Measurements from ENCODE around the gene SLC2A13.
"Not testable (repeated sequence)": the region's sequence is repeated elsewhere in the genome, so short reads cannot be mapped to it uniquely, and the experiment has no call there.

The SLC2A13 gene

DNA sequence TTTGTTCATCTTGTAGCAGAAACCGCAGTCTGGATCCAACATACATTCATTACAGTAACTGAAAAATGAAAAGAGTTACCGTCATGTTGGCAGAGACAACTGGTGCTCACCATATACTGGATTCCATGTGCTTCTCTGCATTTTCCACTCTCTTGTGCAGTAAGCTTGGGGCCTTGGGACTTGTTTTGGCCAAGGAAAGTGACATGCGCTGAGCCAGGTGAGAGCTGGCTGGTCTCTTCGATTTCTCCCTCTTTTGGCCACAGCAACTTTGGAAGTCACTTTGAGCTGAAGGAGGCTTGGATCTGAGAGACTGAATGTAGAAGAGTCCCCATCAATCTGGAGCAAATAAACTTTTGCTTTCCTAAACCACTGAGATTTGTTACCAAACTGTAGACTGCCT, 275.7 kb downstream of the SLC2A13 start:
- Histone ChIP-seq H3K9ac (ENCODE audit: insufficient read length) (no peak overlapping the region), H3K36me3 (ENCODE audit: insufficient read depth, low read length) (no peaks in the 10 kb centered on the region; the same call in 1 of the 2 replicates), H3K4me3 (no peak overlapping the region), H3K9me3 (ENCODE audit: low read depth, low read length) (no peaks in the 10 kb centered on the region; the same call in 1 of the 2 replicates), H3K27ac (no peak overlapping the region)
- no peak for DNase-seq (ENCODE audit: low read depth, low spot score)
- no peak for TF ChIP-seq FOXP2 (optimal IDR thresholded peaks at IDR 0.05; ENCODE audit: control extremely low read depth, extremely low read length, insufficient read depth)
- no peak for TF ChIP-seq EZH2 (IDR thresholded peaks at IDR 0.05)
- no peak for TF ChIP-seq POLR2AphosphoS5 (IDR thresholded peaks at IDR 0.05; ENCODE audit: borderline replicate concordance, low read depth, low read length)

DNA sequence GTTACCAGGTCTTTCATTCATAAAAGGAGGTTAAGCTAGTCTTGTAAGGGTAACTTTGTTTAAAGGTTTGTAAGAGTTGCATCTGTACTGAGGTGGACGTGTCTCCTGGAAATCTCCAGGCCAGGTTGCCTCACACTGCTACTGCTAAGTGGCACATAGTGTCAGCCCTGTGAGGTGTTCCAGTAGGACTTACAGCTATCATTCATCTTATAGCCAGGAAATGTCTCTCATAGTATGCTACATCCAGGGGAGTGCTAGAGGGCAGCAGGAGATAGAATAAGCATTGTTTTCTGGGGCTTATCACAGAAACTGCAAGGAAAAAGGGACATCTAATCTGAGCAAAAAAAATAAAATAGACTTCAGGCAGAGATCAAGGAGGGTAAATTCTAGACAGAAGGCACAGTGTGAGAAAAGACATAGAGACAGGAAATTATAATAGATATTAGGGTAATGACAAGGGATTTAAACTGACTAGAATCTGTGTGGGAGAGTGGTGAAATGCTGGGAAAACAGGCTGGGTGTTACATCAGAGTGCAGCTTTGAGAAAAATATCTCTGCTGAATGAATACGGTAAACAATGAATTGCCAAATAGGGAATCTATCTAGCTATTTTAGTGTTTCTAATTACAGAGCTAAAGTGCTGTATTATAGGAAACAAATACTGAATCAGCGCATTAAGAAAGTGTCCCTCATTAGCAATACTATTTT, 281.2 kb downstream of the SLC2A13 start:
- H3K36me3 ChIP-seq (ENCODE audit: insufficient read depth, low read length): no peaks in the 10 kb centered on the region; the same call in 1 of the 2 replicates
- no peak for TF ChIP-seq EZH2 (IDR thresholded peaks at IDR 0.05)
- TF ChIP-seq POLR2AphosphoS5 (IDR thresholded peaks at IDR 0.05; ENCODE audit: borderline replicate concordance, low read depth, low read length): no peak
- no peak for TF ChIP-seq FOXP2 (optimal IDR thresholded peaks at IDR 0.05; ENCODE audit: control extremely low read depth, extremely low read length, insufficient read depth)
- peak overlapping the region; percentile 43 for H3K27ac ChIP-seq
- DNase-seq (ENCODE audit: low read depth, low spot score): no peak
- no peak overlapping the region for H3K4me3 ChIP-seq
- H3K9me3 ChIP-seq (ENCODE audit: low read depth, low read length): no peaks in the 10 kb centered on the region; the same call in 1 of the 2 replicates
- H3K9ac ChIP-seq (ENCODE audit: insufficient read length): no peak overlapping the region

DNA sequence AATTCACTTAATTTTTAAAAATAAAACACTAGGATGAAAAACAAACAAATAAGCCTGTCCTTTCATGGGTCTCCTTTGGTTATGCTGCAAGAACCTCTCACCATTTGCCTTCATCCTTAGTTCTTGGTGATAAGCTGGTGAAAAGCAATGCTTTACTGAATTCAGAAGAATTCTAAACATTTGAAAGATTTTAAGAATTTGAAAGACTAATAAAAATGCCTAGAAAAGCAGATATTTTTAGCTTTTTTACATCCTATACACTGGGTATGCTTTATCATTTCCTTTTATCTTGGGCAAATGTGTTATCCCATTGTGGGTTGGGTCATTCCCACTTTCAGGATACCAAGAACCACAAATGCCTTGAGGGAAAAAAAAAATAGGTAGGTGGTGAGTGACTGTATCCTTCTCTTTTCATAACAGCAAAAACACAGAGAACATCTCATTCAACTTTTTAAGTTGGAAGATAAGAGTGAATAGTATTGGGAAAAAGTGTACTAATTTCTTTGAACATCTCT, 289.2 kb downstream of the SLC2A13 start:
- no peaks in the 10 kb centered on the region for H3K36me3 ChIP-seq (ENCODE audit: insufficient read depth, low read length)
- TF ChIP-seq POLR2AphosphoS5 (IDR thresholded peaks at IDR 0.05; ENCODE audit: borderline replicate concordance, low read depth, low read length) (no peak), EZH2 (IDR thresholded peaks at IDR 0.05) (no peak), FOXP2 (optimal IDR thresholded peaks at IDR 0.05; ENCODE audit: control extremely low read depth, extremely low read length, insufficient read depth) (no peak)

DNA sequence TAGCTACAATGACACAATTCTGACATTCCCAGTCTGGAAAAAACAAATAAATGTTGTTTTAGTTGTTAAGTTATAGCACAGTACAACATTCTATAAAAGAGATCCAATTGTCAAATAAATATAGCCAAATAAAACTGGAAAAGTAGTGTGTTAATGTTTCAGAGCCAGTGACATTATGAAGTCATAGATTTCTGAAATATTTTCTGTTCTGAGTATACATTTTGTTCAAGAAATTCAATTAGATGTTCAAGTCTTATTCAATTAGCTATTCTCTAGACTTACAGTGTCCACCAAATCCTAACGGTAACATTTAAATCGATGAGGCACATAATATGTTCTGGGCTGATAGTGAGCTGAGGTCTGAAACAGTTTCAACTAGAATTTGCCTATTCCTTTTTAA, 290.1 kb downstream of the SLC2A13 start:
- DNase-seq (ENCODE audit: low read depth, low spot score): no peak
- Histone ChIP-seq H3K9me3 (ENCODE audit: low read depth, low read length) (no peaks in the 10 kb centered on the region), H3K9ac (ENCODE audit: insufficient read length) (no peak overlapping the region), H3K4me3 (no peak overlapping the region), H3K36me3 (ENCODE audit: insufficient read depth, low read length) (no peaks in the 10 kb centered on the region), H3K27ac (no peak overlapping the region)
- TF ChIP-seq POLR2AphosphoS5 (IDR thresholded peaks at IDR 0.05; ENCODE audit: borderline replicate concordance, low read depth, low read length): no peak
- no peak for TF ChIP-seq EZH2 (IDR thresholded peaks at IDR 0.05)
- TF ChIP-seq FOXP2 (optimal IDR thresholded peaks at IDR 0.05; ENCODE audit: control extremely low read depth, extremely low read length, insufficient read depth): no peak

More for the DNA sequence above, 289.2 kb downstream of the SLC2A13 start:
- Histone ChIP-seq H3K9ac (ENCODE audit: insufficient read length) (no peak overlapping the region), H3K9me3 (ENCODE audit: low read depth, low read length) (no peaks in the 10 kb centered on the region), H3K4me3 (no peak overlapping the region), H3K27ac (no peak overlapping the region)
- no peak for DNase-seq (ENCODE audit: low read depth, low spot score)

DNA sequence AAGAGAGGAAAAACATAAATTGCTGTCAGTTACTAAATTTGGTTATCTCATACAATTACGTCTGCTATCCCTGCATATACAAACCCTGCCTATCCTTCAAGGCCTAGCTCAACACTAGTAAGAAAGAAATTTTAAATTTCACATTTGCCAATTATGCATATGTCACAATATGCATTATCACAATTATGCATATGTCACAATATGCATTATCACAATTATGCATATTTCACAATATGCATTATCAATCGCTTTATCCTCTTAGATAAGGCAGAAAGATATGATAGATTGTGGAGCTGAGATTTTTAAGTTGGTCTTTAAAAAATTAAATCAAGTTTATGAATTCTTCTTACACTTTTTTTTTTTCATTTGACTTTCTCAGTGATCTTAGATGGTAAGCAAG, 291.3 kb downstream of the SLC2A13 start:
- Histone ChIP-seq H3K4me3 (no peak overlapping the region), H3K9ac (ENCODE audit: insufficient read length) (no peak overlapping the region), H3K27ac (no peak overlapping the region; the same call in 1 of the 2 replicates), H3K9me3 (ENCODE audit: low read depth, low read length) (no peaks in the 10 kb centered on the region; the same call in 1 of the 2 replicates), H3K36me3 (ENCODE audit: insufficient read depth, low read length) (no peaks in the 10 kb centered on the region)
- no peak for DNase-seq (ENCODE audit: low read depth, low spot score)
- TF ChIP-seq EZH2 (IDR thresholded peaks at IDR 0.05): no peak
- no peak for TF ChIP-seq FOXP2 (optimal IDR thresholded peaks at IDR 0.05; ENCODE audit: control extremely low read depth, extremely low read length, insufficient read depth)
- no peak for TF ChIP-seq POLR2AphosphoS5 (IDR thresholded peaks at IDR 0.05; ENCODE audit: borderline replicate concordance, low read depth, low read length)

DNA sequence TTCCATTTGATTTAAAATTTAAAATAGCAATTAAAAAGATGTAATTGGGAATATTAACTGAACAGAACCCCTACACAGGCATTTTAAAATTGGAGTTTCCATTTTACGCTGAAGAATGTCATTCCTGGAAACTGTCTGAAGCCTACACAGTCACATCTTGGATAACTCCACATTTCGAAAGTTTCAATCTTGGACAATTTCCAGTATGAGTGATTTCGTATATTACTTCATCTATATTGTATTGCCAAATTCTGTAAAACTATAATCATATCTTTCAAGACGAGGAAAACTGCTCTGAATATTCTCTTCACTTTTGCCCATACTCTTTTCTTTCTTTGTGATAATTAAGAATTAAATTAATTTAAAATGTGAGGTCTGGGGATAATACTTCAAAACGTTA, 292.1 kb downstream of the SLC2A13 start:
- H3K36me3 ChIP-seq (ENCODE audit: insufficient read depth, low read length): no peaks in the 10 kb centered on the region
- no peaks in the 10 kb centered on the region; the same call in 1 of the 2 replicates for H3K9me3 ChIP-seq (ENCODE audit: low read depth, low read length)
- no peak overlapping the region for H3K9ac ChIP-seq (ENCODE audit: insufficient read length)
- DNase-seq (ENCODE audit: low read depth, low spot score): no peak
- H3K4me3 ChIP-seq: 0 out of 2 replicates have a peak overlapping the region, but pooled peaks have one; percentile 12
- peak overlapping the region; percentile 11; the same call in 1 of the 2 replicates for H3K27ac ChIP-seq
- no peak for TF ChIP-seq EZH2 (IDR thresholded peaks at IDR 0.05)
- no peak for TF ChIP-seq FOXP2 (optimal IDR thresholded peaks at IDR 0.05; ENCODE audit: control extremely low read depth, extremely low read length, insufficient read depth)
- no peak for TF ChIP-seq POLR2AphosphoS5 (IDR thresholded peaks at IDR 0.05; ENCODE audit: borderline replicate concordance, low read depth, low read length)

DNA sequence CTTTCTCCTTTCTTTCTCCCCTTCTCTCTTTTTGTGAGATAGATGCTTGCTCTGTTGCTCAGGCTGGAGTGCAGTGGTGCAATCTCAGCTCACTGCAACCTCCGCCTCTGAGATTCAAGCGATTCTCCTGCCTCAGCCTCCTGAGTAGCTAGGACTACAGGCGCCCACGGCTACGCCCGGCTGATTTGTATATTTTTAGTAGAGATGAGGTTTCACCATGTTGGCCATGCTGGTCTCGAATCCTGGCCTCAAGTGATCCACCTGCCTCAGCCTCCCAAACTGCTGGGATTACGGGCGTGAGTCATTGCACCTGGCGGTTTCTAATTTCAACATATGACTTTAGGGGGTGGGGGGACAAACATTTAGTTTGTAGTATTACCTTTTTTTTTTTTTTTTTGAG, 293.4 kb downstream of the SLC2A13 start:
- H3K9ac ChIP-seq (ENCODE audit: insufficient read length); H3K27ac ChIP-seq; H3K4me3 ChIP-seq; H3K36me3 ChIP-seq (ENCODE audit: insufficient read depth, low read length); H3K9me3 ChIP-seq (ENCODE audit: low read depth, low read length); DNase-seq (ENCODE audit: low read depth, low spot score): not testable (repeated sequence)

DNA sequence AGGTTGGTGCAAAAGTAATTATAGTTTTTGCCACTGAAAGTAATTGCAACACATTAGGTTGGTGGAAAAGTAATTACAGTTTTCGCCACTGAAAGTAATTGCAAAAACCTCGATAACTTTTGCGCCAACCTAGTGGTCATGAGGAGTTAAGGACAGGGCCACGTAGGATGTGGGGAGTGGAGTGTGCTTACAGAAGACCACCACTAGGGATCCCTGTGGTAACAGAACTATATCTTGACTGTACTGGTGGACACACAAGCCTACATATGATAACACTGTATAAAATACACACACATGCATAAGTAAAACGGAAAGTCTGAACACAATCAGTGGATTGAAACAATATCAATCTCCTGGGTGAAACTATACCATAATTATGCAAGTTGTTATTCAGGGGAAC, 298.8 kb downstream of the SLC2A13 start:
- no peak for DNase-seq (ENCODE audit: low read depth, low spot score)
- no peak for TF ChIP-seq EZH2 (IDR thresholded peaks at IDR 0.05)
- no peak for TF ChIP-seq POLR2AphosphoS5 (IDR thresholded peaks at IDR 0.05; ENCODE audit: borderline replicate concordance, low read depth, low read length)
- no peak for TF ChIP-seq FOXP2 (optimal IDR thresholded peaks at IDR 0.05; ENCODE audit: control extremely low read depth, extremely low read length, insufficient read depth)
- H3K36me3 ChIP-seq (ENCODE audit: insufficient read depth, low read length): no peaks in the 10 kb centered on the region
- no peak overlapping the region for H3K4me3 ChIP-seq
- H3K9ac ChIP-seq (ENCODE audit: insufficient read length): no peak overlapping the region
- H3K27ac ChIP-seq: no peak overlapping the region
- H3K9me3 ChIP-seq (ENCODE audit: low read depth, low read length): no peaks in the 10 kb centered on the region; the same call in 1 of the 2 replicates

Data from SK-N-MC (cell line).